Stimulated activated CD4-positive, alpha-beta T cell treated with anti-CD3 and anti-CD28 coated beads, Interleukin-2, amount 100 ng/mL, for 24 hours (primary cell): ENCODE results near the gene ZNG1C.
"Not testable (repeated sequence)": the region's sequence is repeated elsewhere in the genome, so short reads cannot be mapped to it uniquely, and the experiment has no call there.

Experiments used
- DNase-seq, 2 donors: peaks; one replicate each; pipeline ENCODE4 v3.0.0-alpha.2; 2020

ZNG1C gene

GRCh38 chr9:68241683-68242082, at the start of gene ZNG1C:
ZNG1C (plus strand) TSS chr9:68241983; CDS start chr9:68242032, 49 bp downstream.
- not testable (repeated sequence) for DNase-seq

- DNase-seq: not testable (repeated sequence)
Observed at GRCh38 chr9:68242437-68242836, 654 bp downstream of the ZNG1C start.

- DNase-seq: not testable (repeated sequence)
Observed at GRCh38 chr9:68281041-68281440, 39.3 kb downstream of the ZNG1C start.

- not testable (repeated sequence) for DNase-seq
Observed at GRCh38 chr9:68302567-68302966, 60.8 kb downstream of the ZNG1C start, which contains the start of gene FOXD4L3. FOXD4L3 (plus strand) TSS chr9:68302867; CDS start chr9:68302952, 85 bp downstream.

- not testable (repeated sequence) for DNase-seq
Observed at GRCh38 chr9:68303771-68304170, 62.0 kb downstream of the ZNG1C start.

GRCh38 chr9:68304212-68304611, 62.4 kb downstream of the ZNG1C start:
- not testable (repeated sequence) for DNase-seq

GRCh38 chr9:68304777-68305176, 63.0 kb downstream of the ZNG1C start:
- DNase-seq: not testable (repeated sequence)

- DNase-seq: not testable (repeated sequence)
Observed at GRCh38 chr9:68305680-68306285, 64.0 kb downstream of the ZNG1C start.

- not testable (repeated sequence) for DNase-seq
Observed at GRCh38 chr9:68306391-68306964, 64.7 kb downstream of the ZNG1C start.

- DNase-seq: not testable (repeated sequence)
Observed at GRCh38 chr9:68307127-68307526, 65.3 kb downstream of the ZNG1C start.

GRCh38 chr9:68307654-68308053, 65.9 kb downstream of the ZNG1C start:
- DNase-seq: not testable (repeated sequence)

GRCh38 chr9:68311208-68311607, 69.4 kb downstream of the ZNG1C start:
- DNase-seq: not testable (repeated sequence)

- DNase-seq: not testable (repeated sequence)
Observed at GRCh38 chr9:68318209-68318608, 76.4 kb downstream of the ZNG1C start.

- DNase-seq: not testable (repeated sequence)
Observed at GRCh38 chr9:68323749-68324148, 82.0 kb downstream of the ZNG1C start.

- DNase-seq: not testable (repeated sequence)
Observed at GRCh38 chr9:68324518-68324917, 82.7 kb downstream of the ZNG1C start.

- DNase-seq: not testable (repeated sequence)
Observed at GRCh38 chr9:68329106-68329505, 87.3 kb downstream of the ZNG1C start.

- DNase-seq: not testable (repeated sequence)
Observed at GRCh38 chr9:68330531-68331173, 88.9 kb downstream of the ZNG1C start.

- not testable (repeated sequence) for DNase-seq
Observed at GRCh38 chr9:68332122-68332521, 90.3 kb downstream of the ZNG1C start.

- DNase-seq: not testable (repeated sequence)
Observed at GRCh38 chr9:68335935-68336334, 94.2 kb downstream of the ZNG1C start.

- DNase-seq: not testable (repeated sequence)
Observed at GRCh38 chr9:68336639-68337339, 95.0 kb downstream of the ZNG1C start.

- not testable (repeated sequence) for DNase-seq
Observed at GRCh38 chr9:68338000-68338399, 96.2 kb downstream of the ZNG1C start.

- DNase-seq: not testable (repeated sequence)
Observed at GRCh38 chr9:68342265-68343025, 100.7 kb downstream of the ZNG1C start.
